Measurements from ENCODE around the gene DUOX1.

- TF ChIP-seq CTCF (IDR thresholded peaks at IDR 0.05; ENCODE audit: low read depth, low read length) (no peak), EZH2phosphoT487 (IDR thresholded peaks at IDR 0.05; ENCODE audit: low read depth) (no peak)
Observed at GRCh38 chr15:45084163-45084562, 45.6 kb upstream of the DUOX1 start.
